Measurements from ENCODE around the gene RWDD4. TPM values are rescaled to one million over a fixed set of nuclear protein-coding genes. Genes with fewer than 3 reads are reported as not detected.

The RWDD4 gene
- total and polyA plus RNA-seq, 3 donors from 2014 or later = 14.5 to 25.4 (median 23.0) TPM

GRCh38 chr4:183609151-183609550 is 49.8 kb downstream of the RWDD4 start:
- no peak for TF ChIP-seq CTCF (IDR thresholded peaks at IDR 0.05)
- no peak for TF ChIP-seq POLR2A (IDR thresholded peaks at IDR 0.05)
- no peak overlapping the region for H3K4me3 ChIP-seq
- peaks cover 12% of the 10 kb centered on the region for H3K4me1 ChIP-seq
- intact Hi-C loops (cut with DNase I; ENCODE audit: low total_unique reads) = no loop called here
- DNase-seq = no peak
- no peaks in the 10 kb centered on the region for H3K9me3 ChIP-seq
- no peak overlapping the region for H3K27ac ChIP-seq
- WGBS, 2 donors = 76 to 94% methylated on average over 5 to 9 of the region's 9 CpGs
- H3K27me3 ChIP-seq = no peaks in the 10 kb centered on the region
- H3K36me3 ChIP-seq (ENCODE audit: low read depth, missing control alignments) = no peaks in the 10 kb centered on the region

DNA sequence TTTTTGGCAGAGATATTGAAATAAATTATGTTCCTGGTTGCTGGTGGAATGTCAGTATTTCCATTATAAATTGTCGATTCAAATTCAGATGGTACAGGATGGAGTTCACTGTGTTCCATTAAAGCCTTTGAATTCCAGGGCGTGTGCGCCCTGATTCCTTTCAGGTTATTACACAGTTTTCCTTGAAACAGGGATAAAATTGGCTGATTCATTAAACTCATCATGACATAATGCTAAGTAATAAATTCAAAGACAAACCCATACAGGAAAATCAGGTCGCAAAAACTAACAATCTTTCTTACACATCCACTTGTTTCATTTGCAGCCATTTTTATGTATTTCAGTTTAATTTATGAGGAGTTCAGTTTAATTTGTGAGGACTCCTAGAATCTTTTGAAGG is 51.1 kb downstream of the RWDD4 start:
- no peak for DNase-seq
- H3K27me3 ChIP-seq = no peaks in the 10 kb centered on the region
- no peaks in the 10 kb centered on the region for H3K9me3 ChIP-seq
- peaks cover 12% of the 10 kb centered on the region for H3K4me1 ChIP-seq
- H3K27ac ChIP-seq = no peak overlapping the region
- no peak overlapping the region for H3K4me3 ChIP-seq
- H3K36me3 ChIP-seq (ENCODE audit: low read depth, missing control alignments) = no peaks in the 10 kb centered on the region
- intact Hi-C loops (cut with DNase I; ENCODE audit: low total_unique reads) = no loop called here
- 65 to 91% methylated on average over 4 of the region's 4 CpGs for WGBS, 2 donors
- TF ChIP-seq POLR2A (IDR thresholded peaks at IDR 0.05) (no peak), CTCF (IDR thresholded peaks at IDR 0.05) (no peak)

DNA sequence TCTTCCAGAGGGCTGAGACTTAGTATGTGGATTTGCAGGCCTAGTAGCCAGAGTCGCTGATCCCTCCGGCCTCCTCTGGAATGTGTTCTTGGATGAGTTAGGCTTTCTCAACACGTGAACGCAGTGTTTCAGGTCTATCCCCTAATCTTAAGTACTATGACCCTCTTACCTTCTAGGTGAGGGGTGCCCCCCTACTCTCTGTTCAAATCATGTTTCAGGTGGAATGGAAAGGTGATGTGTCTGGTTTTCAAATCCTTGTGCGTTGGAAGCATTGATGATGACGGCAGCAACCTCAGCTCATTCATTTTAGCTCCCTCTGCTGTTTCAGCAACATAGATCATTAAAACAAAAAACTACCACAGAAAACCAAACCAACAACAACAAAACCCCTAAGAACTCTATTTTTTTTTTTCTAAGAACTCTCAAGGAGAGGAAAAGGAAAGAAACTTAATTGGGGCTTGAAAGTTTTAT is 56.4 kb downstream of the RWDD4 start:
- Histone ChIP-seq H3K9me3 (no peaks in the 10 kb centered on the region), H3K27me3 (no peaks in the 10 kb centered on the region), H3K4me1 (no peaks in the 10 kb centered on the region), H3K27ac (no peak overlapping the region), H3K4me3 (no peak overlapping the region), H3K36me3 (ENCODE audit: low read depth, missing control alignments) (no peaks in the 10 kb centered on the region)
- 46 to 53% methylated on average over 6 of the region's 6 CpGs for WGBS, 2 donors
- peak; percentile 41 for DNase-seq
- TF ChIP-seq CTCF (IDR thresholded peaks at IDR 0.05) (peak; percentile 27 to 51 (median 28)), POLR2A (IDR thresholded peaks at IDR 0.05) (no peak)
- intact Hi-C loops (cut with DNase I; ENCODE audit: low total_unique reads) = no loop called here

GRCh38 chr4:183601381-183601780 is 57.6 kb downstream of the RWDD4 start:
- no peak overlapping the region for H3K4me3 ChIP-seq
- no peaks in the 10 kb centered on the region for H3K36me3 ChIP-seq (ENCODE audit: low read depth, missing control alignments)
- TF ChIP-seq POLR2A (IDR thresholded peaks at IDR 0.05) (no peak), CTCF (IDR thresholded peaks at IDR 0.05) (no peak)
- WGBS, 2 donors = 80 to 92% methylated on average over 1 of the region's 1 CpG
- no peaks in the 10 kb centered on the region for H3K4me1 ChIP-seq
- intact Hi-C loops (cut with DNase I; ENCODE audit: low total_unique reads) = no loop called here
- H3K9me3 ChIP-seq = no peaks in the 10 kb centered on the region
- no peaks in the 10 kb centered on the region for H3K27me3 ChIP-seq
- no peak overlapping the region for H3K27ac ChIP-seq
- no peak for DNase-seq

GRCh38 chr4:183600189-183600685 is 58.7 kb downstream of the RWDD4 start:
- no peaks in the 10 kb centered on the region for H3K36me3 ChIP-seq (ENCODE audit: low read depth, missing control alignments)
- WGBS, 2 donors = 93 to 95% methylated on average over 3 of the region's 3 CpGs
- no peaks in the 10 kb centered on the region for H3K27me3 ChIP-seq
- no peak for DNase-seq
- intact Hi-C loops (cut with DNase I; ENCODE audit: low total_unique reads) = no loop called here
- H3K4me1 ChIP-seq = no peaks in the 10 kb centered on the region
- H3K4me3 ChIP-seq = no peak overlapping the region
- TF ChIP-seq POLR2A (IDR thresholded peaks at IDR 0.05) = no peak
- TF ChIP-seq CTCF (IDR thresholded peaks at IDR 0.05) = no peak
- H3K9me3 ChIP-seq = no peaks in the 10 kb centered on the region
- no peak overlapping the region for H3K27ac ChIP-seq
